Adrenal gland (tissue), 12 donors: Measurements from ENCODE around the gene MVB12A. TPM values are rescaled to one million over a fixed set of nuclear protein-coding genes. Genes with fewer than 3 reads are reported as not detected.

Experiments
- DNase-seq, 7 donors: peaks; one replicate each; pipeline ENCODE4 v3.0.0-alpha.2; 2019 to 2020
- H3K27ac ChIP-seq, 5 donors: fragments of 200-600 bp; sonication (generic) in 4 of 5; 1 replicate in 3 of 5; 2 replicates in 2 of 5; pipeline versions ENCODE4 v1.5.1 to v1.8.0; 2016 to 2020; ENCODE audit warnings: mild to moderate bottlenecking in 1 of 5
- H3K27me3 ChIP-seq: fragments of 200-600 bp; 2 replicates; pipeline ENCODE4 v1.8.0; 2021
- H3K36me3 ChIP-seq, 2 donors: fragments of 200-600 bp; replicated peaks in 1 of 2; 1 replicate in 1 of 2; 2 replicates in 1 of 2; pipeline versions ENCODE4 v1.5.1 to v1.8.0; 2018 to 2022
- H3K4me1 ChIP-seq, 2 donors: fragments of 200-600 bp; replicated peaks in 1 of 2; 1 replicate in 1 of 2; 2 replicates in 1 of 2; pipeline versions ENCODE4 v1.5.1 to v1.8.0; 2018 to 2021
- H3K4me3 ChIP-seq, 4 donors: fragments of 200-600 bp; sonication (generic) in 3 of 4; one replicate each; pipeline ENCODE4 v1.5.1; 2016 to 2018
- H3K9me3 ChIP-seq, 3 donors: fragments of 200-600 bp; sonication (generic) in 1 of 3; replicated peaks in 1 of 3; 1 replicate in 2 of 3; 2 replicates in 1 of 3; pipeline versions ENCODE4 v1.5.1 to v1.8.0; 2016 to 2021
- POLR2A ChIP-seq, 2 donors: fragments of 450-650 bp; IDR thresholded peaks; one replicate each; pipeline ENCODE4 v1.6.1; 2017; ENCODE audit warnings: antibody characterized with exemption in 2 of 2, mild to moderate bottlenecking in 2 of 2, moderate library complexity in 1 of 2
- WGBS, 4 donors: extraction: QIAGEN DNeasy Blood & Tissue Kit in 2 of 4; methylation state at CpG; one replicate each; pipeline versions ENCODE4 v1.1.5 to v1.1.7; 2013 to 2017; 5-methylcytosine and 5-hydroxymethylcytosine counted together
- intact Hi-C, 2 donors: fragments of 100-400 bp; cut with DNase I; formaldehyde crosslinking; loops; one replicate each; pipeline versions ENCODE4 v1.14.1 to v1.15.0; 2022 to 2023
- polyA plus RNA-seq, 3 donors: library from polyadenylated mRNA; stranded (reverse); fragments of 200-250 nt in 2 of 3; fragments of 350-450 nt in 1 of 3; fragmentation: Illumina TruSeq in 1 of 3; extraction: RNeasy Lipid Tissue Mini Kit (QIAGEN cat#74804) in 1 of 3; gene quantifications; one replicate each; pipeline ENCODE4 v1.2.3, GENCODE V29; 2013 to 2014
- total RNA-seq, 9 donors: library from RNA; depleted of rRNA in 4 of 9; stranded (reverse); fragments of >200 nt in 4 of 9; fragments of 120-200 nt in 1 of 9; fragmentation: NEBNext Ultra II Directional in 1 of 9; extraction: Animal tissue kit (Norgen Biotek cat#: 25700) in 1 of 9; gene quantifications; one replicate each; pipeline versions ENCODE4 v1.1.0 to v1.2.4, GENCODE V29; 2013 to 2023
- TF ChIP-seq, protein P1 (sequence below), 6 experiments: fragments of 450-650 bp in 4 of 6; fragments of 200-600 bp in 2 of 6; sonication (generic) in 1 of 6; IDR thresholded peaks; 1 replicate in 5 of 6; 2 replicates in 1 of 6; pipeline versions ENCODE4 v1.5.1 to v1.8.0; 2016 to 2021; ENCODE audit warnings: antibody characterized with exemption in 6 of 6, mild to moderate bottlenecking in 2 of 6, moderate library complexity in 1 of 6
- donor health status: healthy with polysubstance abuse.
- donor health status: Bipolar disorder and iron deficiency.
- donor health status: DM: yes; HTN: yes; CAD: no.
- donor health status: DM: no; HTN: no; CAD: no.
- donor health status: DM: no; HTN: no; CAD: no.
- donor health status: DM: yes; HTN: yes; CAD: no.

The MVB12A gene
- total and polyA plus RNA-seq, 12 donors, result 17.4 to 162 (median 105) TPM

GRCh38 chr19:17424743-17425365, 5.0 kb downstream of the MVB12A start:
- Histone ChIP-seq H3K4me3 (no peak overlapping the region), H3K9me3 (no peaks in the 10 kb centered on the region), H3K4me1 (peaks cover 11% of the 10 kb centered on the region in 2 donors), H3K27ac (no peak overlapping the region), H3K36me3 (no peaks in the 10 kb centered on the region), H3K27me3 (no peaks in the 10 kb centered on the region)
- peak; percentile 58 to 70 (median 69) for DNase-seq
- 21 to 52% (median 24%) methylated on average over 7 to 27 of the region's 27 CpGs for WGBS, 4 donors
- intact Hi-C loops, result no loop called here
- TF ChIP-seq POLR2A (IDR thresholded peaks at IDR 0.05), result no peak
- TF ChIP-seq, protein P1, sequence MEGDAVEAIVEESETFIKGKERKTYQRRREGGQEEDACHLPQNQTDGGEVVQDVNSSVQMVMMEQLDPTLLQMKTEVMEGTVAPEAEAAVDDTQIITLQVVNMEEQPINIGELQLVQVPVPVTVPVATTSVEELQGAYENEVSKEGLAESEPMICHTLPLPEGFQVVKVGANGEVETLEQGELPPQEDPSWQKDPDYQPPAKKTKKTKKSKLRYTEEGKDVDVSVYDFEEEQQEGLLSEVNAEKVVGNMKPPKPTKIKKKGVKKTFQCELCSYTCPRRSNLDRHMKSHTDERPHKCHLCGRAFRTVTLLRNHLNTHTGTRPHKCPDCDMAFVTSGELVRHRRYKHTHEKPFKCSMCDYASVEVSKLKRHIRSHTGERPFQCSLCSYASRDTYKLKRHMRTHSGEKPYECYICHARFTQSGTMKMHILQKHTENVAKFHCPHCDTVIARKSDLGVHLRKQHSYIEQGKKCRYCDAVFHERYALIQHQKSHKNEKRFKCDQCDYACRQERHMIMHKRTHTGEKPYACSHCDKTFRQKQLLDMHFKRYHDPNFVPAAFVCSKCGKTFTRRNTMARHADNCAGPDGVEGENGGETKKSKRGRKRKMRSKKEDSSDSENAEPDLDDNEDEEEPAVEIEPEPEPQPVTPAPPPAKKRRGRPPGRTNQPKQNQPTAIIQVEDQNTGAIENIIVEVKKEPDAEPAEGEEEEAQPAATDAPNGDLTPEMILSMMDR (IDR thresholded peaks at IDR 0.05), result peak; percentile 35 to 66 (median 52)

DNA sequence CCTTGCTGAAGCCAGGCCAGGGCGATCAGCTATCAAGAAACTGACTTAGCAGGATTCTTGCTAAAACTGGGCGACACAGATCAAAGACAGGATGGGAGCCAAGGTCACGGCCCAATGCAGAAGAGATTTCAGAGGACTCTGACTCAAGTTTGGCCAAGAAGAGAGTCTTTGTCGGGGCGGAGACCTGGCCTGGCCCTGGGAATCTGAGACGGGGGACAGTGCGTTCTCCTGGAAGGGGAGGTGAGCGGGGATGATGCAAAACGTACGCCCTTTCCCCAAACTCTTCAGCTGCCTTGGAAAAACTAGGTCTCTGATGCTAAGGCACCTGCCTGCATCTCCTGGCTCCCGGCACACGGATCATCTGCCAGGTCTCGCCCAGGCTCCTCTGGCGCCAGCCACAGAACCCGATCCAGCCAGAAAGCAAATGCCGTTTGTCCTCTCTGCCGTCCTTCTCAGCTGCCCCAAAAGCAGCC, 9.8 kb downstream of the MVB12A start:
- WGBS, 4 donors, result 29 to 38% (median 31%) methylated on average over 6 to 17 of the region's 17 CpGs
- Histone ChIP-seq H3K27ac (peak overlapping the region; percentile 69 to 92 (median 80)), H3K9me3 (no peaks in the 10 kb centered on the region), H3K27me3 (no peaks in the 10 kb centered on the region), H3K36me3 (no peaks in the 10 kb centered on the region), H3K4me3 (no peak overlapping the region), H3K4me1 (peaks cover 9 to 18% of the 10 kb centered on the region in 2 donors)
- intact Hi-C loops, result no loop called here
- DNase-seq, result peak; percentile 58 to 90 (median 85)
- TF ChIP-seq, protein P1 (IDR thresholded peaks at IDR 0.05), result no peak
- TF ChIP-seq POLR2A (IDR thresholded peaks at IDR 0.05), result peak in 1 of 2 donors; percentile 36

- no peaks in the 10 kb centered on the region for H3K36me3 ChIP-seq
- H3K27me3 ChIP-seq, result no peaks in the 10 kb centered on the region
- WGBS, 4 donors, result 83 to 89% (median 86%) methylated on average over 7 of the region's 7 CpGs
- no peak for TF ChIP-seq POLR2A (IDR thresholded peaks at IDR 0.05)
- TF ChIP-seq, protein P1 (IDR thresholded peaks at IDR 0.05), result no peak
- no peak overlapping the region for H3K27ac ChIP-seq
- H3K9me3 ChIP-seq, result no peaks in the 10 kb centered on the region
- H3K4me3 ChIP-seq, result no peak overlapping the region
- peaks cover 9 to 18% of the 10 kb centered on the region in 2 donors for H3K4me1 ChIP-seq
- peak in 1 of 7 donors; percentile 37 for DNase-seq
- intact Hi-C loops, result no loop called here
Measured at GRCh38 chr19:17431417-17431816, 11.6 kb downstream of the MVB12A start.

- H3K4me1 ChIP-seq, result peaks cover under 1 to 3% of the 10 kb centered on the region in 2 donors
- intact Hi-C loops, result no loop called here
- H3K36me3 ChIP-seq, result no peaks in the 10 kb centered on the region
- 82 to 90% (median 86%) methylated on average over 6 to 7 of the region's 7 CpGs for WGBS, 4 donors
- no peak for DNase-seq
- no peak overlapping the region for H3K4me3 ChIP-seq
- TF ChIP-seq, protein P1 (IDR thresholded peaks at IDR 0.05), result no peak
- no peak for TF ChIP-seq POLR2A (IDR thresholded peaks at IDR 0.05)
- H3K9me3 ChIP-seq, result no peaks in the 10 kb centered on the region
- H3K27me3 ChIP-seq, result no peaks in the 10 kb centered on the region
- no peak overlapping the region for H3K27ac ChIP-seq
Measured at GRCh38 chr19:17435218-17435617, 15.4 kb downstream of the MVB12A start.
